Measurements from ENCODE around the gene HEATR9.

- TF ChIP-seq POLR2AphosphoS5 (IDR thresholded peaks at IDR 0.05; ENCODE audit: borderline replicate concordance, low read depth, low read length) (no peak), EZH2 (IDR thresholded peaks at IDR 0.05) (no peak)
These were observed 56.2 kb downstream of the HEATR9 start for GRCh38 chr17:35812456-35812855.
